ENCODE data around the gene ANLN.

DNA sequence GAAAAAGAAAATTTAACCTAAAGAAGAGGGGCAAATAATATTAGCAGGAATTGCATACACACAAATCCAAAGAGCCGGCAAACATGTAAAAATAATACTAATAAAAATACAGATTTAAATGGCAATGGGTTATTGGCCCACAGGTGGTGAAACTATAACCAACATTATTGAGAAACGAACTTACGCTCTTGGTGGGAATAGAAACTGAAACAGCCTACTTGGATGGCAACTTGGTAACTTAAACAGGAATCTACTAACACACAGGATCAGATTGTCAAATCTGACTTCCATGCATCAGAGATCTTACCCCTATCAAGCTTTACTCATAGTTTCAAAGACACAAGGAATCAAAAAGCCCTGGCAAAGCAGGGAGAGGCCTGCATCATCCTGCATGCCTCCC, 66.5 kb downstream of the ANLN start:
- TF ChIP-seq, protein P1, sequence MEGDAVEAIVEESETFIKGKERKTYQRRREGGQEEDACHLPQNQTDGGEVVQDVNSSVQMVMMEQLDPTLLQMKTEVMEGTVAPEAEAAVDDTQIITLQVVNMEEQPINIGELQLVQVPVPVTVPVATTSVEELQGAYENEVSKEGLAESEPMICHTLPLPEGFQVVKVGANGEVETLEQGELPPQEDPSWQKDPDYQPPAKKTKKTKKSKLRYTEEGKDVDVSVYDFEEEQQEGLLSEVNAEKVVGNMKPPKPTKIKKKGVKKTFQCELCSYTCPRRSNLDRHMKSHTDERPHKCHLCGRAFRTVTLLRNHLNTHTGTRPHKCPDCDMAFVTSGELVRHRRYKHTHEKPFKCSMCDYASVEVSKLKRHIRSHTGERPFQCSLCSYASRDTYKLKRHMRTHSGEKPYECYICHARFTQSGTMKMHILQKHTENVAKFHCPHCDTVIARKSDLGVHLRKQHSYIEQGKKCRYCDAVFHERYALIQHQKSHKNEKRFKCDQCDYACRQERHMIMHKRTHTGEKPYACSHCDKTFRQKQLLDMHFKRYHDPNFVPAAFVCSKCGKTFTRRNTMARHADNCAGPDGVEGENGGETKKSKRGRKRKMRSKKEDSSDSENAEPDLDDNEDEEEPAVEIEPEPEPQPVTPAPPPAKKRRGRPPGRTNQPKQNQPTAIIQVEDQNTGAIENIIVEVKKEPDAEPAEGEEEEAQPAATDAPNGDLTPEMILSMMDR (conservative IDR thresholded peaks at IDR 0.05; ENCODE audit: low read length) = no peak
- TF ChIP-seq EZH2phosphoT487 (IDR thresholded peaks at IDR 0.05; ENCODE audit: borderline replicate concordance) = no peak

Data from Loucy (cell line).